ENCODE measurements around the gene ABCC4. TPM values are rescaled to one million over a fixed set of nuclear protein-coding genes. Genes with fewer than 3 reads are reported as not detected.

Gene ABCC4
- total RNA-seq, 1 donor from 2014 or later: 10.6 TPM

GRCh38 chr13:95117092-95117491 is 184.2 kb downstream of the ABCC4 start:
- Mint-ChIP-seq H3K27ac (ENCODE audit: unreplicated experiment) (no peak overlapping the region), H3K4me1 (ENCODE audit: low read depth) (peaks cover 3% of the 10 kb centered on the region), H3K27me3 (ENCODE audit: low read depth) (no peaks in the 10 kb centered on the region), H3K36me3 (ENCODE audit: low read depth) (peaks cover under 1% of the 10 kb centered on the region), H3K4me3 (ENCODE audit: unreplicated experiment) (no peak overlapping the region), H3K9me3 (ENCODE audit: low read depth) (no peaks in the 10 kb centered on the region)
- no peak for TF ChIP-seq CTCF (IDR thresholded peaks at IDR 0.05)
- DNase-seq (ENCODE audit: low spot score): no peak

- no peak for TF ChIP-seq CTCF (IDR thresholded peaks at IDR 0.05)
- Mint-ChIP-seq H3K36me3 (ENCODE audit: low read depth) (no peaks in the 10 kb centered on the region), H3K9me3 (ENCODE audit: low read depth) (no peaks in the 10 kb centered on the region), H3K27ac (ENCODE audit: unreplicated experiment) (no peak overlapping the region), H3K27me3 (ENCODE audit: low read depth) (no peaks in the 10 kb centered on the region), H3K4me1 (ENCODE audit: low read depth) (peaks cover 3% of the 10 kb centered on the region), H3K4me3 (ENCODE audit: unreplicated experiment) (no peak overlapping the region)
- DNase-seq (ENCODE audit: low spot score): no peak
Observed at GRCh38 chr13:95115525-95115924, 185.7 kb downstream of the ABCC4 start.

GRCh38 chr13:95113601-95114000 is 187.7 kb downstream of the ABCC4 start:
- TF ChIP-seq CTCF (IDR thresholded peaks at IDR 0.05): no peak
- peaks cover 3% of the 10 kb centered on the region for H3K4me1 Mint-ChIP-seq (ENCODE audit: low read depth)
- no peaks in the 10 kb centered on the region for H3K36me3 Mint-ChIP-seq (ENCODE audit: low read depth)
- H3K27me3 Mint-ChIP-seq (ENCODE audit: low read depth): no peaks in the 10 kb centered on the region
- H3K4me3 Mint-ChIP-seq (ENCODE audit: unreplicated experiment): no peak overlapping the region
- H3K27ac Mint-ChIP-seq (ENCODE audit: unreplicated experiment): no peak overlapping the region
- DNase-seq (ENCODE audit: low spot score): no peak
- no peaks in the 10 kb centered on the region for H3K9me3 Mint-ChIP-seq (ENCODE audit: low read depth)

GRCh38 chr13:95112883-95113282 is 188.4 kb downstream of the ABCC4 start:
- Mint-ChIP-seq H3K4me3 (ENCODE audit: unreplicated experiment) (no peak overlapping the region), H3K27ac (ENCODE audit: unreplicated experiment) (no peak overlapping the region)

GRCh38 chr13:95111608-95112007 is 189.6 kb downstream of the ABCC4 start:
- no peak for DNase-seq (ENCODE audit: low spot score)
- Mint-ChIP-seq H3K9me3 (ENCODE audit: low read depth) (no peaks in the 10 kb centered on the region), H3K27me3 (ENCODE audit: low read depth) (no peaks in the 10 kb centered on the region), H3K4me1 (ENCODE audit: low read depth) (peaks cover 3% of the 10 kb centered on the region), H3K27ac (ENCODE audit: unreplicated experiment) (no peak overlapping the region), H3K4me3 (ENCODE audit: unreplicated experiment) (no peak overlapping the region), H3K36me3 (ENCODE audit: low read depth) (no peaks in the 10 kb centered on the region)
- no peak for TF ChIP-seq CTCF (IDR thresholded peaks at IDR 0.05)

More at GRCh38 chr13:95112883-95113282, 188.4 kb downstream of the ABCC4 start:
- Mint-ChIP-seq H3K4me1 (ENCODE audit: low read depth) (peaks cover 3% of the 10 kb centered on the region), H3K36me3 (ENCODE audit: low read depth) (no peaks in the 10 kb centered on the region), H3K9me3 (ENCODE audit: low read depth) (no peaks in the 10 kb centered on the region), H3K27me3 (ENCODE audit: low read depth) (no peaks in the 10 kb centered on the region)
- DNase-seq (ENCODE audit: low spot score): no peak
- no peak for TF ChIP-seq CTCF (IDR thresholded peaks at IDR 0.05)
